Breast epithelium (tissue), 3 donors: ENCODE data around the gene CLCN1.

Experiments used
- POLR2A ChIP-seq: fragments of 450-650 bp; IDR thresholded peaks from one replicate; pipeline ENCODE4 v1.6.1; 2016; ENCODE audit warnings: antibody characterized with exemption, mild to moderate bottlenecking, moderate library complexity
- POLR2AphosphoS5 ChIP-seq, 3 donors: sonication (generic); formaldehyde crosslinking; IDR thresholded peaks; one replicate each; pipeline ENCODE4 v1.6.1; 2017; ENCODE audit warnings: antibody characterized with exemption in 3 of 3
- TF ChIP-seq, protein P1 (sequence below), 3 donors: fragments of 450-650 bp; IDR thresholded peaks; one replicate each; pipeline ENCODE4 v1.5.1; 2016 to 2017; ENCODE audit warnings: antibody characterized with exemption in 3 of 3, mild to moderate bottlenecking in 3 of 3, moderate library complexity in 3 of 3

DNA sequence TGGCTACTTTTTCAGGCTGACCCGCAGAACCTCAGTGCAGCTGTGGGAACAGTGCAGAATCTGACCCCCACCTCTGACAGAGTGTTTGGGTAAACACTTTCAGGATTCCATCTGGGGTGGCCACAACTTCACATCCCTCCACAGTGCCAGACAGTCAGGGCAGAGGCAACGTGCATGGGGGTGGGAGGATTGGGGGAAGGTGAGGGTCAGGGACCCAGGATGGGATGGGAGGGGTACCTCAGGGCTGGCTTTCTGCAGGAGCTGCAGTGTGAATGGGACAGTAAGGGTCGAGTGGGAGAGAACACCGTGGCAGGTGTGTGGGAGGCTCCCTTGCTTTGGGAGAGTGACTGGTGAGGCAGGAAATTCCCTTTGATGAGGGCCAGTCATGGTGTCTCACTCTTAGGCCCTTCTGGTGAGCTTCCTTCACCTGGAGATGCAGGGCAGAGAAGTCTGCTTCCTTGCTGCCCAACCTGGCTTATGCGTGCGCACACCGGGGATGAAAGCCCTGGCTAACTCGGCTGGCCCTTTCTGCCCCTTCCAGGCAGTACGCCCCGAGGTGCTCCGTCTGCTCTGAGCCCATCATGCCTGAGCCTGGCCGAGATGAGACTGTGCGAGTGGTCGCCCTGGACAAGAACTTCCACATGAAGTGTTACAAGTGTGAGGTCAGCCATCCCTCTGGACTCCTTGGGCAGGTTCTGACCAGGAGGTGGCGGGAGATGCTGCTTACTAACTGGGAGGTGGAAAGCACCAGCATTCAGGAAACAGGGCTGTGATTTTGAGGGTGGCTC, 73.6 kb downstream of the CLCN1 start:
- TF ChIP-seq, protein P1, sequence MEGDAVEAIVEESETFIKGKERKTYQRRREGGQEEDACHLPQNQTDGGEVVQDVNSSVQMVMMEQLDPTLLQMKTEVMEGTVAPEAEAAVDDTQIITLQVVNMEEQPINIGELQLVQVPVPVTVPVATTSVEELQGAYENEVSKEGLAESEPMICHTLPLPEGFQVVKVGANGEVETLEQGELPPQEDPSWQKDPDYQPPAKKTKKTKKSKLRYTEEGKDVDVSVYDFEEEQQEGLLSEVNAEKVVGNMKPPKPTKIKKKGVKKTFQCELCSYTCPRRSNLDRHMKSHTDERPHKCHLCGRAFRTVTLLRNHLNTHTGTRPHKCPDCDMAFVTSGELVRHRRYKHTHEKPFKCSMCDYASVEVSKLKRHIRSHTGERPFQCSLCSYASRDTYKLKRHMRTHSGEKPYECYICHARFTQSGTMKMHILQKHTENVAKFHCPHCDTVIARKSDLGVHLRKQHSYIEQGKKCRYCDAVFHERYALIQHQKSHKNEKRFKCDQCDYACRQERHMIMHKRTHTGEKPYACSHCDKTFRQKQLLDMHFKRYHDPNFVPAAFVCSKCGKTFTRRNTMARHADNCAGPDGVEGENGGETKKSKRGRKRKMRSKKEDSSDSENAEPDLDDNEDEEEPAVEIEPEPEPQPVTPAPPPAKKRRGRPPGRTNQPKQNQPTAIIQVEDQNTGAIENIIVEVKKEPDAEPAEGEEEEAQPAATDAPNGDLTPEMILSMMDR (IDR thresholded peaks at IDR 0.05) = no peak
- TF ChIP-seq POLR2A (no peak), POLR2AphosphoS5 (IDR thresholded peaks at IDR 0.05) (no peak)
